SK-N-SH treated with all-trans-retinoic acid at 6 μM for 48 hours (cell line): ENCODE results near the gene SMARCC2.

Source experiments
- CSDC2 ChIP-seq: fragments of 250-450 bp; sonication (Bioruptor Pico); IDR thresholded peaks from 2 replicates; pipeline ENCODE4 v1.5.0; 2020; ENCODE audit warnings: mild to moderate bottlenecking, moderate library complexity
- ISL1 ChIP-seq: fragments of 250-450 bp; sonication (Bioruptor Pico); IDR thresholded peaks from 2 replicates; pipeline ENCODE4 v2.1.2; 2022; ENCODE audit warnings: mild to moderate bottlenecking, moderate library complexity
- ZC3H10 ChIP-seq: fragments of 250-450 bp; sonication (Bioruptor Pico); IDR thresholded peaks from 2 replicates; pipeline ENCODE4 v1.5.1; 2021; ENCODE audit warnings: mild to moderate bottlenecking, moderate library complexity
- ZNF565 ChIP-seq: fragments of 450-650 bp; formaldehyde crosslinking; conservative IDR thresholded peaks from 2 replicates; pipeline ENCODE4 v1.5.0; 2020; ENCODE audit warnings: low read depth, mild to moderate bottlenecking, moderate library complexity
- TF ChIP-seq, protein P1 (sequence below): fragments of 250-450 bp; sonication (Bioruptor Pico); IDR thresholded peaks from 2 replicates; pipeline ENCODE4 v1.8.0; 2020; ENCODE audit warnings: mild to moderate bottlenecking, moderate library complexity, borderline replicate concordance

DNA sequence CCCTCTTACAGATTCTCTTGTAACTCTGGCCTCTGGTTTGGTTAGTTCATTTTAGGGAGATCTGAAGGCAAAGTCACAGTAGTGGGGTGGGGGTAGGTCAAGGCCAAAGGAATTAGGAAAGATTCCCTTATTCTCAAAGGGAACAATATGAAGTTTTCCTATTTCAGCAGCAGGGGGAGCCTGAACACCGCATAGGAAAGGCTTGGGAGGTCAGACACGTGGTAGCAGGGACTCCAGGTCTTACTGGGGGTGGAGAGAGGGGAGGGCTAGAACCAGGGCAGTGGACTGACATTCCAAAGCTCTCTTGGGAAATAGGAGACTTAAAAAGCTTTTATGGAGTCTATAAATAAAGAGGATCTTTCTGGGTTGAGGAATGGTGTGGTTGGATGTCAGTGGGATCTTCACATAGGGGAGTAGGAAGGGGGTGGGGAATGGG, 69.9 kb downstream of the SMARCC2 start:
- TF ChIP-seq CSDC2 (CRISPR knock-in tag) (no peak), ISL1 (CRISPR knock-in tag) (no peak), ZC3H10 (CRISPR knock-in tag) (no peak), ZNF565 (CRISPR knock-in tag) (no peak)
- TF ChIP-seq, protein P1, sequence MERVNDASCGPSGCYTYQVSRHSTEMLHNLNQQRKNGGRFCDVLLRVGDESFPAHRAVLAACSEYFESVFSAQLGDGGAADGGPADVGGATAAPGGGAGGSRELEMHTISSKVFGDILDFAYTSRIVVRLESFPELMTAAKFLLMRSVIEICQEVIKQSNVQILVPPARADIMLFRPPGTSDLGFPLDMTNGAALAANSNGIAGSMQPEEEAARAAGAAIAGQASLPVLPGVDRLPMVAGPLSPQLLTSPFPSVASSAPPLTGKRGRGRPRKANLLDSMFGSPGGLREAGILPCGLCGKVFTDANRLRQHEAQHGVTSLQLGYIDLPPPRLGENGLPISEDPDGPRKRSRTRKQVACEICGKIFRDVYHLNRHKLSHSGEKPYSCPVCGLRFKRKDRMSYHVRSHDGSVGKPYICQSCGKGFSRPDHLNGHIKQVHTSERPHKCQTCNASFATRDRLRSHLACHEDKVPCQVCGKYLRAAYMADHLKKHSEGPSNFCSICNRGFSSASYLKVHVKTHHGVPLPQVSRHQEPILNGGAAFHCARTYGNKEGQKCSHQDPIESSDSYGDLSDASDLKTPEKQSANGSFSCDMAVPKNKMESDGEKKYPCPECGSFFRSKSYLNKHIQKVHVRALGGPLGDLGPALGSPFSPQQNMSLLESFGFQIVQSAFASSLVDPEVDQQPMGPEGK (CRISPR knock-in tag) = no peak; the same call in 1 of the 2 replicates
